GM12873 (cell line): Measurements from ENCODE around the gene KCNK10.

Experiments used
- TF ChIP-seq, protein P1 (sequence below): IDR thresholded peaks from 2 replicates; pipeline ENCODE4 v1.5.1; 2012; ENCODE audit warnings: low read depth, mild to moderate bottlenecking, moderate library complexity, low read length, control low read depth; ENCODE audit not compliant: insufficient read depth; ENCODE audit errors: missing control alignments

KCNK10 gene

DNA sequence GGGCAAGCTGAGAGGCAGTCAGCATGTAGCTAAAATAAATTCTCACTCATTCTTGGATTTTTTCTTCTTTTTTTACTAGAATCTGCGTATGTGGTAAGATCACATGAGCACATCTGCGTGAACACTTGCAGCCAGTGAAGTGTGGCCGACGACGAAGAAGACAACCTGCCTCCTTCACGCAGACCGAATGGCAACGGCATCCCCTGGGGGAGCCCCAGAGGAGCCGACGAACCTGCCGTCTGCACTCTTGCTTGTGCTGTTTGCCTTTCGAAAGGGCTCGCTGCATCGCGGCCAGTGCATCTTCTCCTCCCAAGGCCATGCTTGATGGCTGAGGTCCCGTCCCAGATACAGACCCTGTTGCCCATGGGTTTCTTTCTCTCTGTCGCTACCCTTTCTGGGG is 113.8 kb downstream of the KCNK10 start:
- TF ChIP-seq, protein P1, sequence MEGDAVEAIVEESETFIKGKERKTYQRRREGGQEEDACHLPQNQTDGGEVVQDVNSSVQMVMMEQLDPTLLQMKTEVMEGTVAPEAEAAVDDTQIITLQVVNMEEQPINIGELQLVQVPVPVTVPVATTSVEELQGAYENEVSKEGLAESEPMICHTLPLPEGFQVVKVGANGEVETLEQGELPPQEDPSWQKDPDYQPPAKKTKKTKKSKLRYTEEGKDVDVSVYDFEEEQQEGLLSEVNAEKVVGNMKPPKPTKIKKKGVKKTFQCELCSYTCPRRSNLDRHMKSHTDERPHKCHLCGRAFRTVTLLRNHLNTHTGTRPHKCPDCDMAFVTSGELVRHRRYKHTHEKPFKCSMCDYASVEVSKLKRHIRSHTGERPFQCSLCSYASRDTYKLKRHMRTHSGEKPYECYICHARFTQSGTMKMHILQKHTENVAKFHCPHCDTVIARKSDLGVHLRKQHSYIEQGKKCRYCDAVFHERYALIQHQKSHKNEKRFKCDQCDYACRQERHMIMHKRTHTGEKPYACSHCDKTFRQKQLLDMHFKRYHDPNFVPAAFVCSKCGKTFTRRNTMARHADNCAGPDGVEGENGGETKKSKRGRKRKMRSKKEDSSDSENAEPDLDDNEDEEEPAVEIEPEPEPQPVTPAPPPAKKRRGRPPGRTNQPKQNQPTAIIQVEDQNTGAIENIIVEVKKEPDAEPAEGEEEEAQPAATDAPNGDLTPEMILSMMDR = no peak

DNA sequence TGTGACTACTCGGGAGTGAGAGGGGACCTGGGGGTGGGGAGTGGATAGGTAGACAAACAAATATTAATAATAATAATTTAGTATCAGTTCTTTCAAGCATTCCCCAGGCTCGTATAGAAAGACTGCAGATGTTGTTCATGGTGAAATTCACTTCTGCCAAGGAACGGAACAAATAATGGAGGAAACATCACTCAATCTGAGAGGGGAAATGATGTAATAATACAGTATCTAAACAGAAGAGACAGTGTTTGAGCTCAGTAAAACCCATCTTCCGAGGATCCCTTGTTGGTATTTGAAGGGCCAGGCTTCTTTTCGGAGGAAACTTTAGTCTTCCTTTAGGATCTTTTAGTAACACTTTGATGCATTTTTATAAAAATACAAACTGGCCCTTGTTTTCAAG is 114.2 kb downstream of the KCNK10 start:
- TF ChIP-seq, protein P1 = no peak

DNA sequence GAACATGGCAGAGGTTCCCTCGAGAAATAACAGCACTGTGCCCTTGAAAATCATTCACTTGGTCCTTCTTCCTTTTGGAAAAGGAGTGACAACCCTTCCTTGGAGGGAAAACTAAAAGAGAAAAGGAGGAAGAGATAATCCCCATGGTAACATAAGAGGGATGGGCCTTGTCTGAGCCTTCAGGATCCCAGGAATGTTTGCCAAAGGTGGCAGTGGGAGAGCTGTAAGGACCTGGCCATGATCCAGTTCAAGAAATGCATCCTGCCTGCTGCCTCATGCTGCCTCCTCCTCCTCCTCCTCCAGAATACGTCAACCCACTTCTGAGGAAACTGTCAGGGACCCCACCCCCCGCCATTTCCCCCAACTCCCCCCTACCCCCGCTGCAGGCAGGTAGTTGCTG is 118.8 kb downstream of the KCNK10 start:
- TF ChIP-seq, protein P1 = no peak

DNA sequence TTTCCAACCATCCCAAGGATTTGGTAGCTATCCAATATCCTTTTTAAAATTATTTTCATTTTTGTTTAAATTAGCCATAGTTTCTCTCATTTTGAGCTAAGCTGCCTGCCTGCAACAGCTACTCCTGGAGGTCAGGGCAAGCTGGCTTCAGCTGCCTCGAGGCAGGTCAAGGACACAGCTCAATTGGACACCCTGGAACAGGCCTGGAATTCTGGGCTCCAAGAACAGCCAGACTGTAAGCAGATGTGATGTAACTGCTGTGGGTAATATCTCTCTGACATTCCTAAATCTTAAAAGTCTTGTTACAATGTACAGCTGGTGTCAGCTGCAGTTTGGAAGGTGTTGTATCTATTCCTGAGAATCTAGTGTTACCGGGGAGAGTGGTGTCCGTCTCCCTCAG is 119.8 kb downstream of the KCNK10 start:
- TF ChIP-seq, protein P1 = no peak

DNA sequence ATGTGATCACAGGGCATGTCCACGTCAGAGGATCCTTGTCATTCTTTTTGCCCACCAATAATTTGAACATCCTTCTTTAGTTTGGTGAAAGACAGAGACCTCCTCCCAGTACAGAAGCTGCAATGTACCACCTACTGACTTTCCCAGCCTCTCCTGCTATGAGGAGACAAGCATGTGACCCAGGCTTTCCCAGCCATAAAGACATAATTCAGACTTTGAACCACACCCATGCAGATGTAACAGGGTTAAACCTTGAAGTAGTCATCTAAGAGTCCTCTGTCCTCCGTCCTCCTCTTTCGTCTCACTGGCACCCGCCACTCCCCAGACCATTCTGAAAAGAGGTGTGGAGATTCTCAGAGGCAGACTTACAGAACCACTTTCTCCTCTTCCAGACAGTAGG is 120.8 kb downstream of the KCNK10 start:
- TF ChIP-seq, protein P1 = no peak

DNA sequence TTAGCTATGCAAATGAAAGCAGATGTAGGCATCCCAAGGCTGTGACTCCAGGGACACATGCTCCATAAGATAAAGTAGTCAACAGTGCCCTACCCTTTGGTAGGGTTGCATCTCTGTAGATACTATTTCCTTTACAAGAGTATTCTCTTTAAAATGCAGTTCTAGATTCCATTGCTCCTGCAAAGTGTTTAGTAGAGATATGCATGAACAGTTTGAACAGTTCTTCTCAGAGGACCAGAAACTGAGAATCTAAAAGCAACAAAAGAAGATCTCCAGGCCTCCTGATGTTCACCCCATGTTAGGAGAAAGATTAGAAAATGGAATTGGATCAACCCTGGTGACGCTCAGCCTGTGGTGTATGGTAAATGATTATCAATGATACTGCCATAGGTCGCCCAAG is 121.2 kb downstream of the KCNK10 start:
- TF ChIP-seq, protein P1 = no peak

DNA sequence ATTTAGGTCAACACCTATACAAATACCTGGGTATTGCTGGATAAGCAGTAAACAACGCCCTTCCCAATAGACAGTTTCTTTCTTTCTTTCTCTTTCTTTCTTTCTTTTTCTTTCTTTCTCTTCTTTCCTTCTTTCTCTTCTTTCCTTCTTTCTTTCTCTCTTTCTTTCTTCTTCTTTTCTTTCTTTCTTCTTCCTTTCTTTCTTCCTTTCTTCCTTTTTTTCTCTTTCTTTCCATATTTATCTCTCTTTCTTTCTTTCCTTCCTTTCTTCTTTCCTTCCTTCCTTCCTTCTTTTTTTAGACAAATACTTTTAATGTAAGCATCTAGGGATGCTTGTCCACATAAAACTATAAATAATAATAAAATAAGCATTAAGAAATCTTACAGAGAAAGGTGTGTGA is 123.2 kb downstream of the KCNK10 start:
- TF ChIP-seq, protein P1 = no peak
